Kidney (tissue), 22 donors: Measurements from ENCODE around the gene NSUN2. TPM values are rescaled to one million over a fixed set of nuclear protein-coding genes. Genes with fewer than 3 reads are reported as not detected.

Experiments
- DNase-seq, 5 donors: peaks; one replicate each; pipeline ENCODE4 v3.0.0-alpha.2; 2013 to 2020
- FAIRE-seq: peaks from 2 replicates; lab custom pipeline; 2012; peaks lifted over from hg19 to GRCh38; lab: Jason Lieb, UNC
- H3K27ac ChIP-seq, 2 donors: one replicate each; pipeline ENCODE4 v1.7.0; 2013; ENCODE audit warnings: low read depth in 2 of 2, low read length in 2 of 2, inconsistent platforms in 1 of 2
- H3K27me3 ChIP-seq: one replicate; pipeline ENCODE4 v1.7.1; 2013; ENCODE audit warnings: low read length, inconsistent platforms; ENCODE audit not compliant: control insufficient read depth, insufficient read depth
- H3K36me3 ChIP-seq, 3 donors: one replicate each; pipeline versions ENCODE4 v1.7.0 to v1.7.1; 2013; ENCODE audit warnings: low read length in 3 of 3, control low read depth in 1 of 3, inconsistent platforms in 1 of 3; ENCODE audit not compliant: insufficient read depth in 3 of 3, control insufficient read depth in 2 of 3
- H3K4me1 ChIP-seq, 3 donors: one replicate each; pipeline versions ENCODE4 v1.7.0 to v1.7.1; 2013; ENCODE audit warnings: low read length in 3 of 3, inconsistent platforms in 1 of 3, low read depth in 1 of 3; ENCODE audit not compliant: control insufficient read depth in 2 of 3, insufficient read depth in 2 of 3
- H3K4me3 ChIP-seq, 3 donors: one replicate each; pipeline versions ENCODE4 v1.7.0 to v1.8.1; 2013; ENCODE audit warnings: low read length in 3 of 3, control low read depth in 1 of 3, inconsistent platforms in 1 of 3
- H3K9ac ChIP-seq, 3 donors: one replicate each; pipeline versions ENCODE4 v1.7.0 to v1.7.1; 2013; ENCODE audit warnings: low read length in 3 of 3, control low read depth in 1 of 3, inconsistent platforms in 1 of 3
- H3K9me3 ChIP-seq, 3 donors: one replicate each; pipeline versions ENCODE4 v1.7.0 to v1.7.1; 2013; ENCODE audit warnings: low read length in 3 of 3, control low read depth in 1 of 3, inconsistent platforms in 1 of 3; ENCODE audit not compliant: control insufficient read depth in 2 of 3, insufficient read depth in 1 of 3
- intact Hi-C: fragments of 100-400 bp; cut with DNase I; formaldehyde crosslinking; loops from one replicate; pipeline ENCODE4 v1.11.1; 2022
- long read RNA-seq, 10 donors: library from polyadenylated mRNA in 1 of 10; unstranded in 1 of 10; transcript quantifications; one replicate each; pipeline ENCODE4 v2.0.0 and lab custom pipeline, GENCODE V29; 2021 to 2026
- polyA plus RNA-seq: library from polyadenylated mRNA; stranded (reverse); fragments of 350-450 nt; fragmentation: Illumina TruSeq; extraction: RNeasy Lipid Tissue Mini Kit (QIAGEN cat#74804); gene quantifications from one replicate; pipeline ENCODE4 v1.2.3, GENCODE V29; 2014; ENCODE audit warnings: low read depth, low replicate concordance; ENCODE audit not compliant: insufficient read depth
- total RNA-seq: library from RNA; stranded (reverse); fragmentation: NEBNext Ultra II Directional; extraction: Animal tissue kit (Norgen Biotek cat#: 25700); gene quantifications from one replicate; pipeline ENCODE4 v1.2.1, GENCODE V29; 2021
- TF ChIP-seq, protein P1 (sequence below): IDR thresholded peaks from 3 replicates; pipeline ENCODE4 v1.5.1; 2012; ENCODE audit warnings: mild to moderate bottlenecking, moderate library complexity, borderline replicate concordance; ENCODE audit not compliant: insufficient read depth; ENCODE audit errors: extremely low read depth
- donor health status: control.
- donor health status: control.
- donor health status: control.
- donor health status: control.
- donor health status: control.
- donor health status: DM: yes; HTN: yes; CAD: no.
- donor health status: Normal renal cell carcinoma (clear cell type).

Gene NSUN2
- total RNA-seq (48.9 TPM), polyA plus RNA-seq (16.9 TPM)
- long read RNA-seq, donor 1, transcript NSUN2-201 (19 exons, 3,303 nt) = major isoform, 6 of 6 reads
- long read RNA-seq, donor 1, partial matches to known transcripts = 0 of 6 reads
- long read RNA-seq, donor 1, other reads (novel, unspliced or antisense) = 0 of 6 reads
- long read RNA-seq, donor 2, partial matches to known transcripts = 0 of 4 reads
- long read RNA-seq, donor 2, other reads (novel, unspliced or antisense) = 0 of 4 reads
- long read RNA-seq, donor 3, transcript NSUN2-201 (19 exons, 3,303 nt) = major isoform, 5 of 9 reads
- long read RNA-seq, donor 3, partial matches to known transcripts = 0 of 9 reads
- long read RNA-seq, donor 3, other reads (novel, unspliced or antisense) = 0 of 9 reads
- long read RNA-seq, donor 4, partial matches to known transcripts = 0 of 4 reads
- long read RNA-seq, donor 4, other reads (novel, unspliced or antisense) = 0 of 4 reads
- long read RNA-seq, donor 5 = 0 reads
- long read RNA-seq, donor 6, partial matches to known transcripts = 0 of 2 reads
- long read RNA-seq, donor 6, other reads (novel, unspliced or antisense) = 0 of 2 reads
- long read RNA-seq, donor 7, transcript NSUN2-201 (19 exons, 3,303 nt) = major isoform, 31 of 48 reads
- long read RNA-seq, donor 7, partial matches to known transcripts = 1 of 48 reads
- long read RNA-seq, donor 7, other reads (novel, unspliced or antisense) = 8 of 48 reads
- long read RNA-seq, donor 8, partial matches to known transcripts = 0 of 10 reads
- long read RNA-seq, donor 8, other reads (novel, unspliced or antisense) = 5 of 10 reads
- long read RNA-seq, donor 9, partial matches to known transcripts = 0 of 4 reads
- long read RNA-seq, donor 9, other reads (novel, unspliced or antisense) = 0 of 4 reads
- long read RNA-seq, donor 10, partial matches to known transcripts = 0 of 5 reads
- long read RNA-seq, donor 10, other reads (novel, unspliced or antisense) = 0 of 5 reads

- Histone ChIP-seq H3K27me3 (no peaks in the 10 kb centered on the region), H3K9me3 (no peaks in the 10 kb centered on the region), H3K36me3 (peaks cover 0 to 17% (median 0%) of the 10 kb centered on the region in 3 donors), H3K4me1 (peaks cover 0 to 10% (median 4%) of the 10 kb centered on the region in 3 donors), H3K27ac (peak within 1 kb of the TSS; percentile 95 to 97), H3K9ac (peak within 1 kb of the TSS; percentile 81 to 83 (median 81)), H3K4me3 (peak within 1 kb of the TSS; percentile 84 to 89 (median 86))
- intact Hi-C loops = loop anchor here (10.0 kb wide), 1 partner anchor 112 kb away; no protein-coding TSS in a partner anchor
- FAIRE-seq = no peak
- peak; percentile 92 to 97 (median 96) for DNase-seq
- TF ChIP-seq, protein P1, sequence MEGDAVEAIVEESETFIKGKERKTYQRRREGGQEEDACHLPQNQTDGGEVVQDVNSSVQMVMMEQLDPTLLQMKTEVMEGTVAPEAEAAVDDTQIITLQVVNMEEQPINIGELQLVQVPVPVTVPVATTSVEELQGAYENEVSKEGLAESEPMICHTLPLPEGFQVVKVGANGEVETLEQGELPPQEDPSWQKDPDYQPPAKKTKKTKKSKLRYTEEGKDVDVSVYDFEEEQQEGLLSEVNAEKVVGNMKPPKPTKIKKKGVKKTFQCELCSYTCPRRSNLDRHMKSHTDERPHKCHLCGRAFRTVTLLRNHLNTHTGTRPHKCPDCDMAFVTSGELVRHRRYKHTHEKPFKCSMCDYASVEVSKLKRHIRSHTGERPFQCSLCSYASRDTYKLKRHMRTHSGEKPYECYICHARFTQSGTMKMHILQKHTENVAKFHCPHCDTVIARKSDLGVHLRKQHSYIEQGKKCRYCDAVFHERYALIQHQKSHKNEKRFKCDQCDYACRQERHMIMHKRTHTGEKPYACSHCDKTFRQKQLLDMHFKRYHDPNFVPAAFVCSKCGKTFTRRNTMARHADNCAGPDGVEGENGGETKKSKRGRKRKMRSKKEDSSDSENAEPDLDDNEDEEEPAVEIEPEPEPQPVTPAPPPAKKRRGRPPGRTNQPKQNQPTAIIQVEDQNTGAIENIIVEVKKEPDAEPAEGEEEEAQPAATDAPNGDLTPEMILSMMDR = no peak
These were observed at the start of gene NSUN2, which contains the start of gene SRD5A1 for GRCh38 chr5:6632888-6633468. Gene NSUN2 (minus strand): TSS chr5:6633044. CDS start chr5:6632979, 65 bp downstream. Gene SRD5A1 (plus strand): TSS chr5:6633440. CDS start chr5:6633577, 137 bp downstream.

GRCh38 chr5:6682239-6682638 is 49.4 kb upstream of the NSUN2 start:
- intact Hi-C loops = no loop called here

GRCh38 chr5:6681682-6682081 is 48.8 kb upstream of the NSUN2 start:
- Histone ChIP-seq H3K4me1 (no peaks in the 10 kb centered on the region), H3K4me3 (peak overlapping the region in 1 of 3 donors; percentile 23), H3K36me3 (no peaks in the 10 kb centered on the region), H3K27me3 (no peaks in the 10 kb centered on the region), H3K9ac (no peak overlapping the region), H3K27ac (no peak overlapping the region), H3K9me3 (no peaks in the 10 kb centered on the region)
- DNase-seq (no peak), FAIRE-seq (no peak)
- TF ChIP-seq, protein P1 = no peak
- intact Hi-C loops = no loop called here

More at GRCh38 chr5:6682239-6682638, 49.4 kb upstream of the NSUN2 start:
- no peaks in the 10 kb centered on the region for H3K36me3 ChIP-seq
- H3K4me1 ChIP-seq = no peaks in the 10 kb centered on the region
- DNase-seq (no peak), FAIRE-seq (no peak)
- no peaks in the 10 kb centered on the region for H3K27me3 ChIP-seq
- TF ChIP-seq, protein P1 = no peak
- no peak overlapping the region for H3K4me3 ChIP-seq
- no peaks in the 10 kb centered on the region for H3K9me3 ChIP-seq
- no peak overlapping the region for H3K9ac ChIP-seq
- no peak overlapping the region for H3K27ac ChIP-seq
